HepG2 (cell line): ENCODE results near the gene PDILT. TPM values are rescaled to one million over a fixed set of nuclear protein-coding genes. Genes with fewer than 3 reads are reported as not detected.
"Not testable (repeated sequence)": the region's sequence is repeated elsewhere in the genome, so short reads cannot be mapped to it uniquely, and the experiment has no call there.

Experiments used
- ATAC-seq: fragments of 200-7000 bp; cut with Tn5 transposase; 3 replicates; pipeline ENCODE4 v1.9.1; 2020; ENCODE audit warnings: mild to moderate bottlenecking, moderate library complexity
- BruUV-seq: library from RNA; stranded (reverse); fragments of 400-500 nt; replicated peaks from 2 replicates; lab custom pipeline; 2021; lab: Mats Ljungman, UMichigan
- CTCF ChIA-PET: fragments of 300-600 bp; formaldehyde crosslinking; extraction: SDS; loops from one replicate; lab custom pipeline; 2021; ENCODE audit warnings: low total read pairs, inconsistent platforms, low intra/inter-chr PET ratio; lab: Yijun Ruan, JAX
- POLR2A ChIA-PET: fragments of 350-600 bp; sonication (Branson Sonifier 250); formaldehyde crosslinking; loops from one replicate; lab custom pipeline; 2020; ENCODE audit warnings: antibody characterized with exemption, inconsistent platforms; lab: Yijun Ruan, JAX
- DNase-seq: peaks from one replicate; pipeline ENCODE4 v3.0.0-alpha.2; 2015; ENCODE audit warnings: low spot score
- FAIRE-seq: peaks from 3 replicates; lab custom pipeline; 2011; peaks lifted over from hg19 to GRCh38; lab: Jason Lieb, UNC
- H2AFZ ChIP-seq: one replicate; pipeline ENCODE4 v1.6.1; 2011; ENCODE audit warnings: low read length, inconsistent platforms
- H3K27ac ChIP-seq: fragments of 300-600 bp; 3 replicates; pipeline ENCODE4 v1.8.0; 2011; ENCODE audit warnings: mixed run types, mild to moderate bottlenecking, mixed read lengths, low read length, inconsistent platforms; ENCODE audit not compliant: insufficient read depth; ENCODE audit errors: extremely low read length
- H3K27me3 ChIP-seq, 2 experiments: fragments of 200-600 bp in 1 of 2; 2 replicates in 1 of 2; 3 replicates in 1 of 2; pipeline versions ENCODE4 v1.6.0 to v1.8.0; 2011; ENCODE audit warnings: low read length in 2 of 2, mild to moderate bottlenecking in 2 of 2, moderate library complexity in 2 of 2, inconsistent platforms in 1 of 2; ENCODE audit not compliant: insufficient read depth in 2 of 2, control insufficient read depth in 1 of 2
- H3K36me3 ChIP-seq, 2 experiments: fragments of 200-600 bp in 1 of 2; replicated peaks in 1 of 2; 2 replicates in 1 of 2; 3 replicates in 1 of 2; pipeline versions ENCODE4 v1.5.1 to v1.8.0; 2011; ENCODE audit warnings: low read length in 2 of 2, inconsistent platforms in 1 of 2; ENCODE audit not compliant: insufficient read depth in 2 of 2, control insufficient read depth in 1 of 2
- H3K4me1 ChIP-seq: 2 replicates; pipeline ENCODE4 v1.5.1; 2012; ENCODE audit warnings: low read length, inconsistent platforms; ENCODE audit not compliant: insufficient read depth
- H3K4me2 ChIP-seq: 2 replicates; pipeline ENCODE4 v1.6.0; 2011; ENCODE audit warnings: low read depth, low read length, inconsistent platforms
- H3K4me3 ChIP-seq, 3 experiments: fragments of 200-600 bp in 1 of 3; sonication (generic), shearing (Covaris generic) in 1 of 3; replicated peaks in 1 of 3; 2 replicates each; pipeline ENCODE4 v1.5.1; 2011 to 2016; ENCODE audit warnings: low read length in 3 of 3, inconsistent platforms in 2 of 3, low read depth in 2 of 3, mild to moderate bottlenecking in 2 of 3, control low read depth in 1 of 3, mixed read lengths in 1 of 3; ENCODE audit not compliant: insufficient read depth in 1 of 3
- H3K79me2 ChIP-seq: one replicate; pipeline ENCODE4 v1.6.1; 2011; ENCODE audit warnings: low read length, inconsistent platforms; ENCODE audit not compliant: insufficient read depth
- H3K9ac ChIP-seq: 2 replicates; pipeline ENCODE4 v1.6.0; 2011; ENCODE audit warnings: mild to moderate bottlenecking, low read depth, low read length, inconsistent platforms; ENCODE audit not compliant: insufficient read depth
- H3K9me3 ChIP-seq: 2 replicates; pipeline ENCODE4 v1.5.1; 2012; ENCODE audit warnings: mild to moderate bottlenecking, low read length
- H4K20me1 ChIP-seq: 2 replicates; pipeline ENCODE4 v1.6.0; 2011; ENCODE audit warnings: inconsistent platforms, mild to moderate bottlenecking, low read length, moderate library complexity; ENCODE audit not compliant: insufficient read depth
- HOXD1 ChIP-seq: sonication (generic); formaldehyde crosslinking; IDR thresholded peaks from 2 replicates; pipeline ENCODE4 v1.5.0; 2020; ENCODE audit warnings: missing genetic modification reagents
- KLF11 ChIP-seq: IDR thresholded peaks from 2 replicates; pipeline ENCODE4 v1.6.1; 2016; ENCODE audit warnings: missing compliant biosample characterization
- NCOA2 ChIP-seq: sonication (generic); formaldehyde crosslinking; IDR thresholded peaks from 2 replicates; pipeline ENCODE4 v1.8.0; 2022; ENCODE audit warnings: inconsistent platforms
- SRSF9 ChIP-seq: fragments of 200-400 bp; formaldehyde crosslinking; IDR thresholded peaks from 2 replicates; pipeline ENCODE4 v1.6.1; 2018; ENCODE audit warnings: borderline replicate concordance, mild to moderate bottlenecking, low read depth, low read length; ENCODE audit not compliant: insufficient read depth, poor library complexity, severe bottlenecking
- ZSCAN20 ChIP-seq: sonication (generic); formaldehyde crosslinking; IDR thresholded peaks from 2 replicates; pipeline ENCODE4 v1.4.0; 2020; ENCODE audit warnings: missing genetic modification reagents, mild to moderate bottlenecking, borderline replicate concordance
- ZSCAN30 ChIP-seq: sonication (generic); formaldehyde crosslinking; IDR thresholded peaks from 2 replicates; pipeline ENCODE4 v1.5.0; 2020; ENCODE audit warnings: mild to moderate bottlenecking, missing genetic modification reagents
- WGBS: methylation state at CpG from one replicate; pipeline ENCODE4 v1.1.6; 2017; ENCODE audit warnings: low lambda C conversion rate; 5-methylcytosine and 5-hydroxymethylcytosine counted together
- in situ Hi-C: cut with HindIII; loops from 2 replicates; pipeline ENCODE4 v1.10.0; 2017; ENCODE audit warnings: low pct_unique_long_range_greater_than_20kb; ENCODE audit not compliant: extremely low pct_ligation_motif_present
- intact Hi-C: fragments of 100-400 bp; cut with micrococcal nuclease; formaldehyde crosslinking; loops from one replicate; pipeline ENCODE4 v1.10.0; 2022; ENCODE audit not compliant: unreplicated experiment
- polyA plus RNA-seq, 8 experiments: library from polyadenylated mRNA; depleted of rRNA in 3 of 8; stranded (reverse) in 7 of 8; unstranded in 1 of 8; fragments of >200 nt; fragmentation: Illumina TruSeq in 4 of 8; extraction: Trizol in 4 of 8; gene quantifications; 2 replicates each; pipeline versions ENCODE4 v1.2.1 to v1.2.3, GENCODE V29; 2011 to 2016; ENCODE audit warnings: low read depth in 4 of 8, missing spikeins in 1 of 8, mixed read lengths in 1 of 8; ENCODE audit not compliant: insufficient read depth in 1 of 8
- total RNA-seq, 5 experiments: library from RNA; depleted of rRNA; stranded (reverse); fragments of >200 nt; fragmentation: Illumina TruSeq; extraction: Trizol; gene quantifications; 2 replicates each; pipeline ENCODE4 v1.2.3, GENCODE V29; 2016; ENCODE audit warnings: low read depth in 1 of 5

The PDILT gene
- total and polyA plus RNA-seq, 2 of the 13 experiments (the other 11 are each of a cell fraction or from before 2014, with no cell fraction given): not detected

DNA sequence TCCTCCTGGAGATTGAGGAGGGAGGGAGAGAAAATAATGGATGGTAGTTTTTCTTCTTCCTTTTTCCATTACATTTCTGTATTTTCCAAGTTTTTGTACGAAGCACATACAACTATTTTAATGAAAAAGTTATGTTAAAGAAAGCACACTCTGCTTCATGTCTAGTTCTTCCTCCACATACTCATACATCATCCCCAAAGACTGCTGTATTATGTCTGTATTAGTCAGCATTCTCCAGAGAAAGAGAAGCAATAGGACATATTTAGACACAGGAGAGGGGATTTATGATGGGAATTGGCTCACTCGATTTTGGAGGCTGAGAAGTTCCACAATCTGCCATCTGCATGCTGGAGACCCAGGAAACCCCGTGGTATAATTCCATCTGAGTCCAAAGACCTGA, 36.7 kb upstream of the PDILT start:
- Histone ChIP-seq H3K4me1 (peaks cover 20% of the 10 kb centered on the region; the same call in 1 of the 2 replicates), H3K27ac (no peak overlapping the region), H2AFZ (no peak overlapping the region), H3K9me3 (no peaks in the 10 kb centered on the region), H3K79me2 (no peaks in the 10 kb centered on the region), H3K9ac (no peak overlapping the region), H3K4me3 (no peak overlapping the region), H3K4me2 (no peak overlapping the region), H3K27me3 (no peaks in the 10 kb centered on the region), H3K36me3 (no peaks in the 10 kb centered on the region), H4K20me1 (no peaks in the 10 kb centered on the region)
- POLR2A ChIA-PET: no interaction called here
- intact Hi-C loops (no loop called here), in situ Hi-C loops (no loop called here)
- CTCF ChIA-PET: no interaction called here
- DNase-seq (no peak), FAIRE-seq (no peak), ATAC-seq (no peak)
- WGBS: 63% methylated on average over 3 of the region's 3 CpGs
- TF ChIP-seq HOXD1 (CRISPR knock-in tag) (no peak), KLF11 (CRISPR knock-in tag) (no peak), ZSCAN30 (CRISPR knock-in tag) (no peak), SRSF9 (no peak), ZSCAN20 (CRISPR knock-in tag) (no peak), NCOA2 (CRISPR knock-in tag) (no peak)
- BruUV-seq: no TSS peak

DNA sequence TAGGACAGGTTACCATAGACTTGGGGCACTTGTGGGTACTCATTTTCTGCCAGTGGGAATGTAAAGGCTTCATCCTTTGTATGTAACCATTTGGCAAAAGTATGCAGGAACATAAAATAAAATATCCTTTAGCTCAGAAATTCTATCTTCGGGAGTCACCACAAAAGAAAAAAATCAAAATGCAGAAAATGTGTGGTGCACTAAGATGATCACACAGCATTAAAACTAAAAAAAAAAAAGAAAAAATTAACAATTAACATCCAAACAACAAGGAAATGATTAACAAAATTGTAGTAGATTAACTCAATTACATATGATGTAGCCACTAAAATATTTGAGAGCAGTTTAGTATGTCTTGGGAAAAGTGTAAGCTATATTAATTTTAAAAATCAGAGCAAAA, 36.2 kb upstream of the PDILT start:
- H3K27me3 ChIP-seq, H3K36me3 ChIP-seq, H3K27ac ChIP-seq, FAIRE-seq, H3K9ac ChIP-seq, H3K4me2 ChIP-seq, CTCF ChIA-PET, ATAC-seq, H3K79me2 ChIP-seq, DNase-seq, H4K20me1 ChIP-seq, H3K4me3 ChIP-seq, intact Hi-C loops, POLR2A ChIA-PET, in situ Hi-C loops, H2AFZ ChIP-seq, H3K9me3 ChIP-seq: not testable (repeated sequence)
- WGBS: 98% methylated on average over 1 of the region's 1 CpG
- peaks cover 20% of the 10 kb centered on the region; the same call in 1 of the 2 replicates for H3K4me1 ChIP-seq
- BruUV-seq: TSS peak; percentile 38

- H3K4me3 ChIP-seq, DNase-seq, intact Hi-C loops, H3K36me3 ChIP-seq, ATAC-seq, in situ Hi-C loops, H3K27me3 ChIP-seq, POLR2A ChIA-PET, H3K4me2 ChIP-seq, H4K20me1 ChIP-seq, H3K9ac ChIP-seq, H3K79me2 ChIP-seq, H3K27ac ChIP-seq, H2AFZ ChIP-seq, CTCF ChIA-PET, H3K9me3 ChIP-seq, BruUV-seq: not testable (repeated sequence)
- FAIRE-seq: peak; percentile 66
- peaks cover 20% of the 10 kb centered on the region; the same call in 1 of the 2 replicates for H3K4me1 ChIP-seq
- WGBS: 96% methylated on average over 3 of the region's 3 CpGs
Measured at GRCh38 chr16:20439820-20440231, 35.3 kb upstream of the PDILT start.

GRCh38 chr16:20438950-20439349, 34.4 kb upstream of the PDILT start:
- H2AFZ ChIP-seq, intact Hi-C loops, DNase-seq, H3K9ac ChIP-seq, H3K27me3 ChIP-seq, H4K20me1 ChIP-seq, POLR2A ChIA-PET, H3K4me3 ChIP-seq, H3K79me2 ChIP-seq, in situ Hi-C loops, H3K36me3 ChIP-seq, BruUV-seq, H3K4me2 ChIP-seq, H3K9me3 ChIP-seq, H3K27ac ChIP-seq, CTCF ChIA-PET: not testable (repeated sequence)
- peak; percentile 58 for ATAC-seq
- WGBS: 93% methylated on average over 2 of the region's 2 CpGs
- peaks cover 20% of the 10 kb centered on the region; the same call in 1 of the 2 replicates for H3K4me1 ChIP-seq
- FAIRE-seq: peak; percentile 23
